Activated naive CD8-positive, alpha-beta T cell treated with anti-CD3 and anti-CD28 coated beads, Interleukin-2, amount 50 U/mL, for 24 hours (primary cell): ENCODE results near the gene HSPA12B.
"Not testable (repeated sequence)": the region's sequence is repeated elsewhere in the genome, so short reads cannot be mapped to it uniquely, and the experiment has no call there.

Source experiments
- ATAC-seq: fragments of 150-1000 bp; cut with Tn5 transposase; one replicate; pipeline ENCODE4 v1.10.0; 2021
- DNase-seq: peaks from one replicate; pipeline ENCODE4 v3.0.0; 2021
- H3K27ac Mint-ChIP-seq: one replicate; pipeline ENCODE4 v1.8.0; 2021; ENCODE audit warnings: mild to moderate bottlenecking, mixed read lengths
- H3K27me3 Mint-ChIP-seq: one replicate; pipeline ENCODE4 v1.8.0; 2021; ENCODE audit warnings: mixed read lengths
- H3K36me3 Mint-ChIP-seq: one replicate; pipeline ENCODE4 v1.8.0; 2021; ENCODE audit warnings: low read depth, mixed read lengths
- H3K4me1 Mint-ChIP-seq: one replicate; pipeline ENCODE4 v1.8.0; 2021; ENCODE audit warnings: mixed read lengths
- H3K4me3 Mint-ChIP-seq: one replicate; pipeline ENCODE4 v1.8.0; 2021; ENCODE audit warnings: mild to moderate bottlenecking, moderate library complexity, mixed read lengths
- H3K9me3 Mint-ChIP-seq: one replicate; pipeline ENCODE4 v1.8.0; 2021; ENCODE audit warnings: mixed read lengths

HSPA12B gene

DNA sequence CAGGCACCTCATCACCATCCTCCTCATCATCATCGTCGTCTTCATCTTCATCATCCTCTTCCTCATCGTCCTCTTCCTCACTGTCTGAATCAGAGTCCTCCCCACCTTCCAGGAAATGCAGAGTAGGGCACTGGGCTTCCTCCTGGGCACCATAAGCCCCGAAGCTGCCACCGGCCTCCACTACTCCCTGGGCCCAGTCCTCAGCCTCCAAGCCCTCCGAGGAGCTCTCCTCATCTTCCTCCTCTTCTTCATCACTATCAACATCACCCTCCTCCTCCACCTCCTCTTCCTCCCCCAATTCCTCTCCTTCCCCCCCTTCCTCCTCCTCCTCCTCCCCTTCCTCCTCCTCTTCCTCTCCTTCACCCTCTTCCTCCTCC lies 52.4 kb downstream of the HSPA12B start:
- Mint-ChIP-seq H3K9me3 (no peaks in the 10 kb centered on the region), H3K4me3 (peak overlapping the region; percentile 54), H3K36me3 (peaks cover 5% of the 10 kb centered on the region), H3K4me1 (peaks cover 45% of the 10 kb centered on the region), H3K27ac (peak overlapping the region; percentile 55), H3K27me3 (peaks cover under 1% of the 10 kb centered on the region)
- ATAC-seq (no peak), DNase-seq (no peak)

DNA sequence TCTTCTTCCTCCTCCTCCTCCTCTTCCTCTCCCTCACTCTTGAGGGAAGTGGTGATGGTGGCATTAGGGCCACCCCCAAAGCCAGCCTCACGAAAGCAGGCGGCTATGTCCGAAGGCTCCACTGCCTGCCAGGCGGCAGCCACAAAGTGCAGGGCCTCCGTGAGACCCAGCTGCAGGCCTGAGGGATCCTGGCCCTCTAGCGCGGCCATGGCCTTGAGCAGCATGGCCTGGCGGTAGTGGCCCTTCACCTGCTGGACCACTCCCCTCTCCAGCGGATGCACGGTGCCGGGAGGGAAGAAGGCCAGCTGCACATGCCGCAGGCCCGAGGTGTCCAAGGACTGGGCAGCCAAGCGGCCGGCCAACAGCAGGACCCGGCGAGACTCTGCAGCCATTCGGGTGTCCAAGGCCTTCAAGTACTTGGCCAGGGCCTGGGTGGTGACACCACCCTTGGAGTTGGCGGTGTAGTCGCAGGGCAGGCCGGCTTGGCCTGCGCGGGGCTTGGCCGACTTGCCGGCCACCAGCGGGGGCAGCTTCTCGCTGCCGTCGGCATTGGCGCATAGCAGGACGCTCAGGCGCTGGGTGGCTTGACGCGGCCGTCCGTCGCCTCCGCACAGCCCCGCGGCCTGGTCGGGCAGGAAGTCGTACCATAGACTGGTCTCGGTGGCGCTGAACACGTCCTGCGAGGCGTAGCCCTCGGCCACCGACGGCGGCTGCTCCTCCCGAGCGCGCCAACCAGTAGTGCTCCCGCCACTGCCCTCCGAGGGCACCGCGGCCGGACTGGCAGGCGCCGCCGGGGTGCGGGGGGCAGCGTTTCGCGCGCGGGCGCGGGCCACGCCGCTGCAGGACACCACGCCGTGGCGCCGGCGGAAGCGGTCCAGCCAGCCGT lies 53.0 kb downstream of the HSPA12B start:
- peaks cover 5% of the 10 kb centered on the region for H3K36me3 Mint-ChIP-seq
- DNase-seq (no peak), ATAC-seq (no peak)
- H3K4me3 Mint-ChIP-seq: peak overlapping the region; percentile 84
- H3K9me3 Mint-ChIP-seq: no peaks in the 10 kb centered on the region
- H3K27me3 Mint-ChIP-seq: no peaks in the 10 kb centered on the region
- no peak overlapping the region for H3K27ac Mint-ChIP-seq
- peaks cover 44% of the 10 kb centered on the region for H3K4me1 Mint-ChIP-seq

DNA sequence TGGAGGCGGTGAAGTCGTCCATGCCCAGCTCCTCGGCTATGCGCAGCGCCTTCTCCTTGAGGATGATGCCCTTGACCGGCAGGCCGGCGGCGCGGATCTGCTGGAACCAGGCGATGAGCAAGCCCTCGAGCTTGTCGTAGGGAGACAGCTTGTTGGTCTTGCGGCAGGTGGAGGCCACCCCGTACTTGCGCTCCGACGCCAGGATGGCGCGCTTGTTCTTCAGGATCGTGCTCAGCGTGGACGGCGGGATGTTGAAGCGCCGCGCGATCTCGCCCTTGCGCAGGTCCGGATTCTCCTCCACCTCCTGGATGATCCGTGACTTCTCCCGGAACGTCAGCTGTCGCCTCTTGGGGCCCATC lies 53.6 kb downstream of the HSPA12B start:
- H3K36me3 Mint-ChIP-seq: peaks cover 5% of the 10 kb centered on the region
- H3K9me3 Mint-ChIP-seq: no peaks in the 10 kb centered on the region
- H3K4me1 Mint-ChIP-seq: peaks cover 38% of the 10 kb centered on the region
- DNase-seq (peak; percentile 54), ATAC-seq (peak; percentile 12)
- no peaks in the 10 kb centered on the region for H3K27me3 Mint-ChIP-seq
- peak overlapping the region; percentile 88 for H3K27ac Mint-ChIP-seq
- peak overlapping the region; percentile 84 for H3K4me3 Mint-ChIP-seq

DNA sequence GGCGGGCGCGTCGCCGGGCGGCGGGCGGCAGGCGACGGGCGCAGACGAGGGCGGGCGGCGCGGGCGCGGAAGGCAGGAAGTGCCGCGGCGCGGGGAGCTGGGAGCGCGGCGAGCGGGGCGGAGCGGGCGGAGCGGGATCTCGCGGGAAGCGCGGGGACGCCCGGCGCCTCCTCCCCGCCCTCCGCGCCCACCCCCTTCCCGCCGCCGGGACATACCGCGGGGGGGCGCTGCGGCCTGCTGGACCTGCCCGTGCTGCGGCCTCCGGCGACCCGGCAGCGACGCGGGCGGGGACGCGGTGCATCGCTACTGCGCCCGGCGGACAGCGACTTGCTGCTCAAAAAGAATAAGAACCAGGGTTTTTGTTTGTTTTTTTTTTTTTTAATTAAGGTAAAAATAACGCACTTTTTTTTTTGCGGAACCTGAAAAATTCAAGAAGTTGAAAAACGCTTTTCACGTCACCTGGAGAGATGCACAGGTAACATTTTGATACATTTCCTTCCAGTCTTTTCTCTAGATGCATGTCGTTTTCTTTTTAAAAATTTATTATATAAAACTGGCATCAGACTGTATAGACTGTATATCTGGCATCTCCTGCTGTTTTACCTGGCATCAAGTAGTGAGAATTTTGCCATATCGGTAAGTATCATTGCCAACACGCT lies 54.3 kb downstream of the HSPA12B start, which contains the start of gene CENPB:
Gene CENPB (minus strand): TSS at position 76 of the 659 bp plus-strand sequence. CDS start 257 bp downstream, outside the sequence.
- DNase-seq (peak; percentile 96), ATAC-seq (peak; percentile 92)
- Mint-ChIP-seq H3K4me3 (peak within 1 kb of the TSS; percentile 84), H3K4me1 (peaks cover 32% of the 10 kb centered on the region), H3K36me3 (peaks cover 5% of the 10 kb centered on the region), H3K27ac (peak within 1 kb of the TSS; percentile 88), H3K9me3 (no peaks in the 10 kb centered on the region), H3K27me3 (no peaks in the 10 kb centered on the region)

DNA sequence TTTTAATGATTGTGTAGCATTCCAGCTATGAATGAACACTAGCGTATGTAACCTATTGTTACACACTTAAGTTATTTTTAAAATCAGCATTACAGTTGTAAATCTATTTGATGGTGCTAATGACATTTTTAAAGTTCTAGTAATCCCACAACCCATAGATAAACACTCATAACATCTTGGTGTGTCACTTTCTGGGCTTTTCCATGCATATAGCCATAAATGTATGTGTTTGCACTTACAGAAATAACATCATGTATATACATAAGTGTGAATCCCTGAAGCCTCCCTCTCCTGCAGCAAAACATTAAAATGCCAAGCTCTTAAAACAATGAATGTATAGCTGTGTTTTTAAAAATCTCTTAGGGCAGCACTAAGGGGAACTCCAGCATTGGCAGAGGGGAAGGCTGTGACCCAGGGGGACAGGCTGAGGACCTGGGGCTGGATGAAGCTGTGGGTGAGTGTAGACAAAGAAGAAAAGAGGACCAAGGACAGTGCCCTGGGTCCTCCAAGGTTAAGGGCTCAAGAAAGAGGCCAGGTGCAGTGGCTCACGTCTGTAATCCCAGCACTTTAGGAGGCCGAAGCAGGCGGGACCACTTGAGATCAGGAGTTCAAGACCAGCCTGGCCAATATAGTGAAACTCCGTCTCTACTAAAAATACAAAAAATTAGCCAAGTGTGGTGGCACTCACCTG lies 55.0 kb downstream of the HSPA12B start:
- H3K27ac Mint-ChIP-seq: peak overlapping the region; percentile 26
- peak overlapping the region; percentile 62 for H3K4me3 Mint-ChIP-seq
- ATAC-seq (no peak), DNase-seq (no peak)
- H3K36me3 Mint-ChIP-seq: peaks cover 5% of the 10 kb centered on the region
- no peaks in the 10 kb centered on the region for H3K27me3 Mint-ChIP-seq
- peaks cover 28% of the 10 kb centered on the region for H3K4me1 Mint-ChIP-seq
- H3K9me3 Mint-ChIP-seq: no peaks in the 10 kb centered on the region

DNA sequence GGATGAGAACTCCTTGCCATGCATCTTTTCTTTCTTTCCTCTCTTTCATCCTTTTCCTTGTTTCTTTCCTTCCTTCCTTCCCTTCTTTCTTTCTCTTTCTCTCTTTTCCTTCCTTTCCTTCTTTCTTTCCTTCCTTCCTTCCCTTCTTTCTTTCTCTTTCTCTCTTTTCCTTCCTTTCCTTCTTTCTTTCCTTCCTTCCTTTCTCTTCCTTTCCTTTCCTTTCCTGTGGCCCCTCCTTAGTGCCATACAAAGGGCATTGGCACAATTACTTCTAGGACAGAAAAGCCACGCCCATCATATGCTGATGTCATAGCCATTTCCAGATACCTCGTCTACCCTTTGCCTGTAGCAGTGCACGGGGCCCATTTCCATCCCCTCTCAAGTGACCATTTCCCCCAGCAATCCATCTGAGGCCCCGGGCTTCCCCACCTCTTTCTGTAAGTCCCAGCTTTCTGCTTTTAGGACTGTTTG lies 56.2 kb downstream of the HSPA12B start:
- Mint-ChIP-seq H3K4me1 (peaks cover 23% of the 10 kb centered on the region), H3K9me3 (no peaks in the 10 kb centered on the region), H3K27me3 (no peaks in the 10 kb centered on the region), H3K4me3 (no peak overlapping the region), H3K27ac (no peak overlapping the region), H3K36me3 (peaks cover 5% of the 10 kb centered on the region)
- DNase-seq: no peak
- no peak for ATAC-seq

DNA sequence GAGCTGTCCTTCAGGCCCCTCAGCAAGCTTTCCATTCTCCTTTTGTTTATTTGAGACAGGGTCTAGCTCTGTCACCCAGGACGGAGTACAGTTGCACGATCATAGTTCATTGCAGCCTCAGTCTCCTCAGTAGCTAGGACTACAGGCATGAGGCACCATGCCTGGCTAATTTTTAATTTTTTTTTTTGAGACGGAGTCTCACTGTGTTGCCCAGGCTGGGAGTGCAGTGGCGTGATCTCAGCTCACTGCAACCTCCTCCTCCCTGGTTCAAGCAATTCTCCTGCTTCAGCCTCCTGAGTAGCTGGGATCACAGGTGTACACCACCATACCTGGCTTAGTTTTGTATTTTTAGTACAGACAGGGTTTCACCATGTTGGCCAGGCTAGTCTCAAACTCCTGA lies 56.7 kb downstream of the HSPA12B start:
- DNase-seq, H3K36me3 Mint-ChIP-seq, H3K27me3 Mint-ChIP-seq, H3K9me3 Mint-ChIP-seq, ATAC-seq, H3K27ac Mint-ChIP-seq, H3K4me3 Mint-ChIP-seq: not testable (repeated sequence)
- H3K4me1 Mint-ChIP-seq: peaks cover 23% of the 10 kb centered on the region

DNA sequence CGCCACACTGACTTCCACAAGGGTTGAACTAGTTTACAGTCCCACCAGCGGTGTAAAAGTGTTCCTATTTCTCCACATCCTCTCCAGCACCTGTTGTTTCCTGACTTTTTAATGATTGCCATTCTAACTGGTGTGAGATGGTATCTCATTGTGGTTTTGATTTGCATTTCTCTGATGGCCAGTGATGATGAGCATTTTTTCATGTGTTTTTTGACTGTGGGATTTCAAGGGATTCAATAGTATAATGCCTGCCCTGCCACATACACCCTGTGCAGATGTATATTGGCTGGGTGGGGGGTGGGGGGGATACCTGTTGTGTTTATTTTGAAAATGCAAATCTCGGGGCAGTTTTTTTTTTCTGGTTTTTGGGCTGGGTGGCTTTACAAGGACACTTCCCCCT lies 61.7 kb downstream of the HSPA12B start:
- not testable (repeated sequence) for H3K4me3 Mint-ChIP-seq, DNase-seq, ATAC-seq, H3K27ac Mint-ChIP-seq, H3K27me3 Mint-ChIP-seq, H3K9me3 Mint-ChIP-seq
- H3K36me3 Mint-ChIP-seq: peaks cover 14% of the 10 kb centered on the region
- peaks cover 34% of the 10 kb centered on the region for H3K4me1 Mint-ChIP-seq

DNA sequence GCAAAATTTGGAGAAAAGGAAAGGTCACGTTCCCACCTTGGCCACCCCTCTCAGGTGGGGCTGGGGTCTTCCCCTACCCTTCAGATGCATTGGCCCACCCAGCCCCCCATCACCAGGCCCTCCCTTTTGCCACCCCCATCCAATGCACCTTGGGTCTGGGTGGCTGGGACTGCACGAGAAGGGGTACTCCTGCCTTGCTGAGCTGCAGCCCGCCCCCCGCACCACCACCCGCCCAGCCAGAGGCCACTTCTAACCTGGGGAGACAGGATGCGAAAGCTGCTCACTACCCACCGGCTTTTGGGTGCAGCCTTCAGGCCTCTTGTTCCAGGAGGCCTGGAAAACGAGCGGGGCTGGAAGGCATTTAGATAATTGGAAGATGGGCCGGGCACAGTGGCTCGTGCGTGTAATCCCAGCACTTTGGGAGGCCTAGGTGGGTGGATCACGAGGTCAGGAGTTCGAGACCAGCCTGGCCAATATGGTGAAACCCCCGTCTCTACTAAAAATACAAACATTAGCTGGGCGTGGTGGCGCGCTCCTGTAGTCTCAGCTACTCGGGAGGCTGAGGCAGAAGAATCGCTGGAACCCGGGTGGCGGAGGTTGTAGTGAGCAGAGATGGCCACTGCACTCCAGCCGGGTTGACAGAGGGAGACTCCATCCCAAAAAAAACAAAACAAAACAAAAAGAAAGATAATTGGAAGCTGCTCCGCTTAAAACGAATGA lies 62.4 kb downstream of the HSPA12B start:
- ATAC-seq: no peak
- H3K27ac Mint-ChIP-seq: peak overlapping the region; percentile 95
- peaks cover 41% of the 10 kb centered on the region for H3K4me1 Mint-ChIP-seq

DNA sequence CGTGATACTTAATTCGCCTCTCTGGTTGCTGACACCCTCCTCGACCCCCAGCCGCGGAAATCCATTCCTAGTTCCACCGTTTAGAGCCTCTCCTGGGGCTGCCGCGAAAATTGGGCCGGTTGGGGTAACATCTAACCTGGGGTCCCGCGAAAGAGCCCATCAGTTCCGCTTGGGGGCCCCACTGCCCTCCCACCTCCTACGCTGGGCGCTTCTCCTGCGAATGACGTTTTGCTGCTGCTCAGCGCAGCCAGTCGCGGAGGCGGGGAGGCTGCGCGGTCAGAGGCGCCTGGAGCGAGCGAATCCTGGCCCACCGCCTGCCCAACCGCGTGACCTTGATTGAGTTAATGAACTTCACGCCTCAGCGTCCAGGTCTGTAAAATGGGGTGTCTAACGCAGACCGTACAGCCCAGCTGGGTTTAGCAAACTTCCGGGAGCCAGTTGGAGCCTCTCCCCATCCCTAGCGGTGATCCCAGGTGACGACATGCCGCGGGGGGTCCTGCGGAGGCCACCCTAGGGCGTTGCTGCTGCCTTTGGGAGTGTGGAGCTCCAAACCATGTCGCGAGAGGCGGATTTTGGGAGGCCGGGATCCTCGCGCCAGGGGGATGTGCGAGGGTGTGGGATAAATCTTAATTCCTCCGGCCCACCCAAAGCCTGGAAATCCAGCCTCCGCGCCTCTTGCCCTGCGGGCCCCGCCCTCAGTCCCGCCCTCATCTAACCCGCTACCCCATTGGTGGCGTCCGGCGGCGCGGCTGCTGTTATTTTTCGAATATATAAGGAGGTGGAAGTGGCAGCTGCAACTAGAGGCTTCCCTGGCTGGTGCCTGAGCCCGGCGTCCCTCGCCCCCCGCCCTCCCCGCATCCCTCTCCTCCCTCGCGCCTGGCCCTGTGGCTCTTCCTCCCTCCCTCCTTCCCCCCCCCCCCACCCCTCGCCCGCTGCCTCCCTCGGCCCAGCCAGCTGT lies 63.3 kb downstream of the HSPA12B start, which contains the start of gene CDC25B:
Gene CDC25B (plus strand): TSS at position 800 of the 958 bp plus-strand sequence. CDS start 222 bp downstream, outside the sequence.
- peak within 1 kb of the TSS; percentile 91 for H3K4me3 Mint-ChIP-seq
- DNase-seq (peak; percentile 92), ATAC-seq (peak; percentile 77)
- H3K27me3 Mint-ChIP-seq: no peaks in the 10 kb centered on the region
- H3K27ac Mint-ChIP-seq: peak within 1 kb of the TSS; percentile 95
- peaks cover 50% of the 10 kb centered on the region for H3K4me1 Mint-ChIP-seq
- peaks cover 14% of the 10 kb centered on the region for H3K36me3 Mint-ChIP-seq
- H3K9me3 Mint-ChIP-seq: no peaks in the 10 kb centered on the region

More for the DNA sequence above, 62.4 kb downstream of the HSPA12B start:
- DNase-seq: no peak
- Mint-ChIP-seq H3K9me3 (no peaks in the 10 kb centered on the region), H3K27me3 (no peaks in the 10 kb centered on the region), H3K36me3 (peaks cover 14% of the 10 kb centered on the region), H3K4me3 (peak overlapping the region; percentile 91)

DNA sequence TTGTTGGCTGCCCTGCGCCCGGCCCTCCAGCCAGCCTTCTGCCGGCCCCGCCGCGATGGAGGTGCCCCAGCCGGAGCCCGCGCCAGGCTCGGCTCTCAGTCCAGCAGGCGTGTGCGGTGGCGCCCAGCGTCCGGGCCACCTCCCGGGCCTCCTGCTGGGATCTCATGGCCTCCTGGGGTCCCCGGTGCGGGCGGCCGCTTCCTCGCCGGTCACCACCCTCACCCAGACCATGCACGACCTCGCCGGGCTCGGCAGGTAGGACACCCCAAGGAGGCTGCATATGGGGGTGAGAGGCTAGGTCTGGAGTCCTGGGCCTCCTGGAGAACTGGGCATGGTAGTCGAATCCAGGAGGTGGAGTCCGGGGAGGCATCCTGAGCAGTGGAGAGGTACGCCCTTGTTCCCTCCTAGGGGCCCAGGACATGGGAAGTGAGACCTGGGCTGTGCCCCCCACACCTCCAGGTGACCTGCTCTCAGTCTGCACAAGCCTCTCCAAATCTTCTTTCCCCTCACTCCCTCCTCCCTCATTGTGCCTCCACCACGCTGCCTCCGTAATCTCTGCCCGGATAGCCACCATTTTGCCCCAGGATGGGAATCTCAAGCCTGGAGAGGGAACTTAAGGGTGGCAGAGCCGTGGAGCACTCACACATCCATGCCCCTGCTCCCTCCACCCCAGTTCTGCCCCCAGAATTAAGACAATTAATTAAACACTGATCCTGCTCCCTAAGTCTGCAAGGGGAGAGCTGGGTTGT lies 64.2 kb downstream of the HSPA12B start:
- Mint-ChIP-seq H3K27ac (peak overlapping the region; percentile 88), H3K27me3 (no peaks in the 10 kb centered on the region), H3K9me3 (no peaks in the 10 kb centered on the region), H3K4me3 (peak overlapping the region; percentile 91), H3K4me1 (peaks cover 57% of the 10 kb centered on the region), H3K36me3 (peaks cover 14% of the 10 kb centered on the region)
- ATAC-seq (no peak), DNase-seq (no peak)

DNA sequence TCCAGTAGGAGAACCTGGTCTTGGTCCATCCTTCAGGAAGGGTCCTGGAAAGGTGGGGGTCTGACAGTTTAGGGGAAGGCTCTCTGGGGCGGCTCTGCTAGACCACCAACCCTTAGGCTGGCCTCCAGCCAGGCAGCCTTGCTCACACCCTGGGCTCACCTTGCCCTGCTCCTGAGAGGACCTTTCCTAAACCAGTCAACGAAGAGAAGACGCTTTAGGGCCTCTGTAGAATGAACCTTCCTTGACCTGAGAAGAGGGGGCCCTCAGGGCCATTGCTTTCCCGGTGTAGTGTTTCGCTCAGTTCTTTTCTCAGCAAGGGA lies 64.7 kb downstream of the HSPA12B start:
- H3K4me1 Mint-ChIP-seq: peaks cover 57% of the 10 kb centered on the region
- no peaks in the 10 kb centered on the region for H3K9me3 Mint-ChIP-seq
- DNase-seq (no peak), ATAC-seq (no peak)
- H3K27me3 Mint-ChIP-seq: no peaks in the 10 kb centered on the region
- peak overlapping the region; percentile 91 for H3K4me3 Mint-ChIP-seq
- peaks cover 14% of the 10 kb centered on the region for H3K36me3 Mint-ChIP-seq
- H3K27ac Mint-ChIP-seq: peak overlapping the region; percentile 88
